Parathyroid adenoma (tissue), 2 donors: ENCODE results near the gene GAS7.

Source experiments
- H2AFZ ChIP-seq: fragments of 300-600 bp; sonication (generic); one replicate; pipeline ENCODE4 v1.7.0; 2017; ENCODE audit warnings: antibody characterized with exemption, mild to moderate bottlenecking
- H3K27ac ChIP-seq: fragments of 300-600 bp; sonication (generic); one replicate; pipeline ENCODE4 v1.7.0; 2017
- H3K27me3 ChIP-seq: fragments of 300-600 bp; sonication (generic); one replicate; pipeline ENCODE4 v1.7.0; 2017; ENCODE audit warnings: low read length; ENCODE audit not compliant: control insufficient read depth, insufficient read depth
- H3K36me3 ChIP-seq: fragments of 300-600 bp; sonication (generic); one replicate; pipeline ENCODE4 v1.7.0; 2017; ENCODE audit warnings: low read length; ENCODE audit not compliant: control insufficient read depth, insufficient read depth
- H3K4me1 ChIP-seq: fragments of 300-600 bp; sonication (generic); one replicate; pipeline ENCODE4 v1.7.0; 2017; ENCODE audit warnings: control low read depth
- H3K4me2 ChIP-seq: fragments of 300-600 bp; sonication (generic); one replicate; pipeline ENCODE4 v1.7.0; 2017; ENCODE audit warnings: low read length
- H3K4me3 ChIP-seq: fragments of 300-600 bp; sonication (generic); one replicate; pipeline ENCODE4 v1.7.0; 2017; ENCODE audit warnings: low read depth, low read length
- H3K79me2 ChIP-seq: fragments of 300-600 bp; sonication (generic); one replicate; pipeline ENCODE4 v1.7.0; 2017; ENCODE audit warnings: control low read depth
- H3K9ac ChIP-seq: fragments of 300-600 bp; sonication (generic); one replicate; pipeline ENCODE4 v1.7.0; 2017; ENCODE audit warnings: mild to moderate bottlenecking
- H3K9me3 ChIP-seq: fragments of 300-600 bp; sonication (generic); one replicate; pipeline ENCODE4 v1.7.0; 2017; ENCODE audit warnings: low read length; ENCODE audit not compliant: control insufficient read depth
- TF ChIP-seq, protein P1 (sequence below): fragments of 300-600 bp; sonication (generic); IDR thresholded peaks from one replicate; pipeline ENCODE4 v1.7.0; 2017; ENCODE audit warnings: antibody characterized with exemption, mild to moderate bottlenecking
- donor health status: primary hyperparathyroidism.

The GAS7 gene

GRCh38 chr17:10211666-10212065, 13.3 kb upstream of the GAS7 start:
- Histone ChIP-seq H3K9ac (no peak overlapping the region), H3K4me3 (no peak overlapping the region), H3K27ac (no peak overlapping the region), H3K4me2 (no peak overlapping the region), H2AFZ (no peak overlapping the region), H3K79me2 (no peaks in the 10 kb centered on the region), H3K36me3 (no peaks in the 10 kb centered on the region), H3K27me3 (no peaks in the 10 kb centered on the region), H3K9me3 (no peaks in the 10 kb centered on the region), H3K4me1 (no peaks in the 10 kb centered on the region)
- TF ChIP-seq, protein P1, sequence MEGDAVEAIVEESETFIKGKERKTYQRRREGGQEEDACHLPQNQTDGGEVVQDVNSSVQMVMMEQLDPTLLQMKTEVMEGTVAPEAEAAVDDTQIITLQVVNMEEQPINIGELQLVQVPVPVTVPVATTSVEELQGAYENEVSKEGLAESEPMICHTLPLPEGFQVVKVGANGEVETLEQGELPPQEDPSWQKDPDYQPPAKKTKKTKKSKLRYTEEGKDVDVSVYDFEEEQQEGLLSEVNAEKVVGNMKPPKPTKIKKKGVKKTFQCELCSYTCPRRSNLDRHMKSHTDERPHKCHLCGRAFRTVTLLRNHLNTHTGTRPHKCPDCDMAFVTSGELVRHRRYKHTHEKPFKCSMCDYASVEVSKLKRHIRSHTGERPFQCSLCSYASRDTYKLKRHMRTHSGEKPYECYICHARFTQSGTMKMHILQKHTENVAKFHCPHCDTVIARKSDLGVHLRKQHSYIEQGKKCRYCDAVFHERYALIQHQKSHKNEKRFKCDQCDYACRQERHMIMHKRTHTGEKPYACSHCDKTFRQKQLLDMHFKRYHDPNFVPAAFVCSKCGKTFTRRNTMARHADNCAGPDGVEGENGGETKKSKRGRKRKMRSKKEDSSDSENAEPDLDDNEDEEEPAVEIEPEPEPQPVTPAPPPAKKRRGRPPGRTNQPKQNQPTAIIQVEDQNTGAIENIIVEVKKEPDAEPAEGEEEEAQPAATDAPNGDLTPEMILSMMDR, result no peak

GRCh38 chr17:10210151-10210574, 11.8 kb upstream of the GAS7 start:
- Histone ChIP-seq H2AFZ (no peak overlapping the region), H3K36me3 (no peaks in the 10 kb centered on the region), H3K9ac (no peak overlapping the region), H3K4me1 (no peaks in the 10 kb centered on the region), H3K4me2 (no peak overlapping the region), H3K27me3 (no peaks in the 10 kb centered on the region), H3K27ac (no peak overlapping the region), H3K79me2 (no peaks in the 10 kb centered on the region), H3K9me3 (no peaks in the 10 kb centered on the region), H3K4me3 (no peak overlapping the region)
- TF ChIP-seq, protein P1, result no peak

DNA sequence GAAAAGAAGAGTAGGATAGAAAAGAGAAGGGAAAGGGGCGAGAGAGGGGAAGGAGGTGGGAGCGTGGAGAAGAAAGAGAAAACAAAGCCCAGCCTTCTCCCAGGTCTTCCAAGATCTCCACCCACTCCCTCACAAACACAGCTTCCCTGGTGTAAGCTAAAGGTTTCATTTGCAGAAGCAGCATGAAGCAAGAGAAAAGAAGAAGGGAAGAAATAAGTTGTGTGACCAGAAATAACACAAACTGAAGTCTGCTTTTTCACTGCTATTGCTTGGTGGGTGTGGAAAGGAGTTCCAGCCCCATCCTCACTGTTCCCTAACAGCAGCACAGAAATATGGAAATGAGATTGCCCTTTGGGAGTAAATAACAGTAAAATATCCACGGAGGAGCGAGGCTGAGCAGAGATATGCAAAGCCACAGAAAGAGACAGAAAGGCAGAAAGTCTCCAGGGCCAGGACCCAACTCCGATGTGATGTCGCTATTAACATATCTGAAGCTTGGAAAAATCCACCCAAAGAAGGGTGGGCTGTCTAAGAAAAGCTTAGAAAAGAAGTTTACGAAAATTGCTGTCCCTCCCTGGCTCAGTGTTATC, 10.3 kb upstream of the GAS7 start:
- no peak overlapping the region for H2AFZ ChIP-seq
- H3K27ac ChIP-seq, result no peak overlapping the region
- TF ChIP-seq, protein P1, result no peak

GRCh38 chr17:10207153-10207552, 8.7 kb upstream of the GAS7 start:
- H3K4me2 ChIP-seq, result no peak overlapping the region
- no peaks in the 10 kb centered on the region for H3K79me2 ChIP-seq
- no peak overlapping the region for H3K27ac ChIP-seq
- no peak overlapping the region for H2AFZ ChIP-seq
- no peak overlapping the region for H3K9ac ChIP-seq
- H3K36me3 ChIP-seq, result no peaks in the 10 kb centered on the region
- no peaks in the 10 kb centered on the region for H3K9me3 ChIP-seq
- TF ChIP-seq, protein P1, result no peak
- H3K4me1 ChIP-seq, result no peaks in the 10 kb centered on the region
- H3K27me3 ChIP-seq, result no peaks in the 10 kb centered on the region
- H3K4me3 ChIP-seq, result no peak overlapping the region

More for the DNA sequence above, 10.3 kb upstream of the GAS7 start:
- Histone ChIP-seq H3K9ac (no peak overlapping the region), H3K9me3 (no peaks in the 10 kb centered on the region), H3K4me2 (no peak overlapping the region), H3K36me3 (no peaks in the 10 kb centered on the region), H3K4me1 (no peaks in the 10 kb centered on the region), H3K79me2 (no peaks in the 10 kb centered on the region), H3K4me3 (no peak overlapping the region), H3K27me3 (no peaks in the 10 kb centered on the region)

DNA sequence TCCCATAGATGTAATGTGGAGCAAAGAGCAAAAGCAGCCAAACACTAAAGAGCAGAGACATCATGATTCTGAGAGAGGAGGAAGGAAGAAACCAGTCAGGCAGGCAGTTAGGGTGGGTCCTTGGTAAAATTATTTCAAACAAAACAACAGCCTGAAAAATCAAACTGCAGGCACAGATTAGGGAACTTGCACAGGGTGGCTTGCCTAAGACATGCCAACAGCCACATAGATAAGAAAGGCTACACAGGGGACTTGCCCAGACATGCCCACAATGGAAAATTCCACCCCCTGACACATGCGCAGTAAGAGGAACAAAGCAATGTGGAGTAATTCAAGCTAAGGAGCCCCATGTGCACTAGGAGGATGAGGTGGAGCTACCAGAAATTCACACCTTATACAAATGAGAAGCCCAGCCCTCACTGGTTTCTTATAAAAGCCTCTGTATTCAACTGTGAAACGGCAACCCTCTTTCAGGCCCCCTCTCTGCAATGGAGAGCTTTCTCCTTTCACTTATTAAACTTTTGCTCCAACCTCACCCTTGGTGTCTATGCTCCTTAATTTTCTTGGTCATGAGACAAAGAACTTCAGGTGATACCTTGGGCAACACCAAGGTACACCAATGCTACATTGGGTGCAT, 7.3 kb upstream of the GAS7 start:
- Histone ChIP-seq H2AFZ (no peak overlapping the region), H3K27ac (no peak overlapping the region), H3K27me3 (no peaks in the 10 kb centered on the region), H3K36me3 (no peaks in the 10 kb centered on the region), H3K79me2 (no peaks in the 10 kb centered on the region), H3K4me3 (no peak overlapping the region), H3K4me2 (no peak overlapping the region), H3K4me1 (no peaks in the 10 kb centered on the region), H3K9ac (no peak overlapping the region), H3K9me3 (no peaks in the 10 kb centered on the region)
- TF ChIP-seq, protein P1, result no peak
